A549 (cell line): ENCODE data around the gene TMEM165. TPM values are rescaled to one million over a fixed set of nuclear protein-coding genes. Genes with fewer than 3 reads are reported as not detected.

ENCODE experiments used
- ATAC-seq, 2 experiments: fragments of 200-7000 bp in 1 of 2; fragments of >200 bp in 1 of 2; cut with Nextera tagmentation in 1 of 2; cut with Tn5 transposase in 1 of 2; 3 replicates each; pipeline versions ENCODE4 v1.8.0 to v1.9.1; 2018 to 2020; ENCODE audit warnings: mild to moderate bottlenecking in 1 of 2, moderate library complexity in 1 of 2
- CTCF ChIA-PET: fragments of 300-600 bp; sonication (Branson Sonifier 250); formaldehyde crosslinking; extraction: SDS; loops from one replicate; lab custom pipeline; 2021; ENCODE audit warnings: antibody characterized with exemption, inconsistent platforms; lab: Yijun Ruan, JAX
- POLR2A ChIA-PET: fragments of 350-600 bp; formaldehyde crosslinking; extraction: SDS; loops from one replicate; lab custom pipeline; 2021; ENCODE audit warnings: antibody characterized with exemption, inconsistent platforms; lab: Yijun Ruan, JAX
- DNase-seq, 2 experiments: peaks; one replicate each; pipeline versions ENCODE4 v3.0.0 to v3.0.0-alpha.2; 2011 to 2016; ENCODE audit warnings: low read depth in 1 of 2, low spot score in 1 of 2
- FAIRE-seq: peaks from 2 replicates; lab custom pipeline; 2011; peaks lifted over from hg19 to GRCh38; lab: Jason Lieb, UNC
- H3K27ac ChIP-seq, 2 experiments: fragments of >200 bp; sonication (Bioruptor Twin); formaldehyde crosslinking; 3 replicates each; pipeline ENCODE4 v1.5.1; 2016 to 2017
- H3K4me1 ChIP-seq: fragments of >200 bp; sonication (Bioruptor Twin); formaldehyde crosslinking; 3 replicates; pipeline ENCODE4 v1.6.1; 2016
- H3K4me2 ChIP-seq: fragments of >200 bp; sonication (Bioruptor Twin); formaldehyde crosslinking; 3 replicates; pipeline ENCODE4 v1.6.1; 2016
- H3K4me3 ChIP-seq: fragments of >200 bp; sonication (Bioruptor Twin); formaldehyde crosslinking; 3 replicates; pipeline ENCODE4 v1.5.1; 2016
- H3K9me3 ChIP-seq: fragments of >200 bp; sonication (Bioruptor Twin); formaldehyde crosslinking; 3 replicates; pipeline ENCODE4 v1.6.1; 2016
- CBX2 ChIP-seq: fragments of 200-600 bp; sonication (generic); IDR thresholded peaks from 2 replicates; pipeline ENCODE4 v1.6.1; 2016; ENCODE audit warnings: low read depth, mild to moderate bottlenecking, borderline replicate concordance
- CHD2 ChIP-seq: fragments of 150-350 bp; IDR thresholded peaks from 2 replicates; pipeline ENCODE4 v1.6.1; 2014; ENCODE audit warnings: low read length; ENCODE audit not compliant: partially characterized antibody
- CHD4 ChIP-seq: fragments of 200-600 bp; sonication (generic); IDR thresholded peaks from 2 replicates; pipeline ENCODE4 v1.6.1; 2016; ENCODE audit warnings: antibody characterized with exemption, mild to moderate bottlenecking, borderline replicate concordance
- EHF ChIP-seq: fragments of 250-450 bp; sonication (Bioruptor Pico); IDR thresholded peaks from 2 replicates; pipeline ENCODE4 v1.5.0; 2020; ENCODE audit warnings: mild to moderate bottlenecking
- GATA3 ChIP-seq: IDR thresholded peaks from 2 replicates; pipeline ENCODE4 v1.6.1; 2012; ENCODE audit warnings: borderline replicate concordance
- HDAC2 ChIP-seq: fragments of 200-600 bp; sonication (generic); IDR thresholded peaks from 2 replicates; pipeline ENCODE4 v1.6.1; 2016
- HOXB5 ChIP-seq: fragments of 250-450 bp; sonication (Bioruptor Pico); IDR thresholded peaks from 2 replicates; pipeline ENCODE4 v1.5.0; 2020; ENCODE audit warnings: mild to moderate bottlenecking, moderate library complexity
- MAFK ChIP-seq: fragments of 450-650 bp; IDR thresholded peaks from 2 replicates; pipeline ENCODE4 v1.6.1; 2014; ENCODE audit not compliant: partially characterized antibody
- MAZ ChIP-seq: fragments of 150-350 bp; IDR thresholded peaks from 2 replicates; pipeline ENCODE4 v1.6.1; 2014; ENCODE audit warnings: antibody characterized with exemption, low read depth, low read length, borderline replicate concordance
- NPAS2 ChIP-seq: fragments of 250-450 bp; sonication (Bioruptor Pico); IDR thresholded peaks from 2 replicates; pipeline ENCODE4 v1.8.0; 2022; ENCODE audit warnings: mild to moderate bottlenecking, moderate library complexity, borderline replicate concordance
- RARB ChIP-seq: fragments of 250-450 bp; sonication (Bioruptor Pico); IDR thresholded peaks from 2 replicates; pipeline ENCODE4 v1.8.0; 2021; ENCODE audit warnings: mild to moderate bottlenecking, moderate library complexity
- RNF2 ChIP-seq: fragments of 200-600 bp; sonication (generic); IDR thresholded peaks from 2 replicates; pipeline ENCODE4 v1.6.1; 2016; ENCODE audit warnings: low read depth, mild to moderate bottlenecking, antibody characterized with exemption, moderate library complexity, borderline replicate concordance
- SMC3 ChIP-seq: fragments of >200 bp; sonication (Bioruptor Twin); formaldehyde crosslinking; IDR thresholded peaks from 3 replicates; pipeline ENCODE4 v1.6.1; 2018; ENCODE audit warnings: inconsistent platforms
- SREBF2 ChIP-seq: fragments of 450-650 bp; IDR thresholded peaks from 2 replicates; pipeline ENCODE4 v1.6.1; 2014; ENCODE audit warnings: mild to moderate bottlenecking, moderate library complexity
- TFCP2L1 ChIP-seq: fragments of 250-450 bp; sonication (Bioruptor Pico); IDR thresholded peaks from 2 replicates; pipeline ENCODE4 v1.5.0; 2021; ENCODE audit warnings: mild to moderate bottlenecking
- TP53 ChIP-seq: fragments of 250-450 bp; sonication (Bioruptor Pico); IDR thresholded peaks from 2 replicates; pipeline ENCODE4 v1.5.0; 2021; ENCODE audit warnings: mild to moderate bottlenecking, moderate library complexity
- ZSCAN20 ChIP-seq: fragments of 250-450 bp; sonication (Bioruptor Pico); IDR thresholded peaks from 2 replicates; pipeline ENCODE4 v1.8.0; 2022; ENCODE audit warnings: mild to moderate bottlenecking, moderate library complexity
- WGBS: methylation state at CpG from one replicate; pipeline ENCODE4 v1.1.6; 2017; ENCODE audit errors: missing lambda C conversion rate; 5-methylcytosine and 5-hydroxymethylcytosine counted together
- polyA plus RNA-seq, 4 experiments: library from polyadenylated mRNA; depleted of rRNA in 3 of 4; stranded (reverse); fragments of >200 nt; fragmentation: RNase III in 1 of 4; extraction: RNeasy Plus Mini Kit Qiagen cat#74134 plus additional on column Dnase treatment in 1 of 4; gene quantifications; 2 replicates in 3 of 4; 3 replicates in 1 of 4; pipeline ENCODE4 v1.2.3, GENCODE V29; 2011 to 2017
- TF ChIP-seq, protein P1 (sequence below): IDR thresholded peaks from 2 replicates; pipeline ENCODE4 v1.6.1; 2012
- TF ChIP-seq, protein P2 (sequence below): IDR thresholded peaks from 2 replicates; pipeline ENCODE4 v1.6.1; 2012; ENCODE audit warnings: low read depth, borderline replicate concordance
- TF ChIP-seq, protein P3 (sequence below): fragments of 450-650 bp; IDR thresholded peaks from 2 replicates; pipeline ENCODE4 v1.6.1; 2014; ENCODE audit warnings: antibody characterized with exemption
- TF ChIP-seq, protein P4 (sequence below): fragments of 250-450 bp; sonication (Bioruptor Pico); IDR thresholded peaks from 2 replicates; pipeline ENCODE4 v1.5.0; 2020; ENCODE audit warnings: low read depth, mild to moderate bottlenecking, moderate library complexity
- TF ChIP-seq, protein P5 (sequence below): fragments of >200 bp; sonication (Bioruptor Twin); formaldehyde crosslinking; IDR thresholded peaks from 3 replicates; pipeline ENCODE4 v1.5.1; 2016

Gene TMEM165
- polyA plus RNA-seq, 2 of the 4 experiments (the other 2 are of a cell fraction): 52.6 to 83.5 TPM

DNA sequence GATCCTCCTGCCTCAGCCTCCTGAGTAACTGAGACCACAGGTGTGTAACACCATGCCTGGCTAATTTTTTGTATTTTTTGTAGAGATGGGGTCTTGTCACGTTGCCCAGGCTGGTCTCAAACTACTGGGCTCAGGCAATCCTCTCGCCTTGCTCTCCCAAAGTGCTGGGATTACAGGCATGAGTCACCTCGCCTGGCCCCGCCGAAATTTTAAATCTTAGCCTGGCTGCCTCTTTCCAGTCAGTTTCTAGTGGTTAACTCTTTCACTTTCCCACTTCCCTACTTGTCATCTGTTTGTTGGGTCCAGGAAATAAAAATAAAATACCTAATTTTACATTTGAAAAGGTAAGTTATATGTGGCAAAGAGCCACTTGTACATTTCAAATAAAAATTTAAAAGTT, 62.4 kb downstream of the TMEM165 start:
- Histone ChIP-seq H3K4me3 (no peak overlapping the region), H3K27ac (no peak overlapping the region)
- TF ChIP-seq EHF (CRISPR knock-in tag) (no peak), MAFK (no peak), CHD4 (no peak), TP53 (CRISPR knock-in tag) (no peak), NPAS2 (CRISPR knock-in tag) (no peak)
- TF ChIP-seq, protein P1, sequence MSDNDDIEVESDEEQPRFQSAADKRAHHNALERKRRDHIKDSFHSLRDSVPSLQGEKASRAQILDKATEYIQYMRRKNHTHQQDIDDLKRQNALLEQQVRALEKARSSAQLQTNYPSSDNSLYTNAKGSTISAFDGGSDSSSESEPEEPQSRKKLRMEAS: no peak
- TF ChIP-seq, all 56 proteins: peak for 0
- Histone ChIP-seq H3K9me3 (no peaks in the 10 kb centered on the region), H3K4me2 (no peak overlapping the region), H3K4me1 (no peaks in the 10 kb centered on the region)
- FAIRE-seq (no peak), DNase-seq (no peak), ATAC-seq (no peak)
- ChIA-PET CTCF (no interaction called here), POLR2A (no interaction called here)
- WGBS: 82% methylated on average over 5 of the region's 5 CpGs

DNA sequence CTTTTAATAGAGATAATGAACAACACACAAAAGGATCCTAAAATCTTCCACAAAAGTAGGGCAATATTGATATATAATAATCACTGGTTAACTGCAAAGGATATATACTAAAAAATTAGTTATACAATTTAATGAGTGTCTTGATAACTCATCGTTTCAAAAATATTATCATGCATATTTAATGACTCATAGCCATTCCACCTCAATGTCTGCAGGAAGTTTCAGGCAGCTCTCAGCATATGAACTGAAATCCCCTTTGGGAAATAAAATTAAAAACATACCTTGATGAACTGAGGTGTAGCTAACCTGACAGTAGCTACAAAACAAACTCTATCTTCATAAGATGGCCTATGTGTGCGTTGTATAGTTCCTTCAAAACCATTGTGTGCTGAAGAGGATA, 62.9 kb downstream of the TMEM165 start:
- ChIA-PET POLR2A (no interaction called here), CTCF (no interaction called here)
- Histone ChIP-seq H3K4me1 (no peaks in the 10 kb centered on the region), H3K9me3 (no peaks in the 10 kb centered on the region), H3K27ac (no peak overlapping the region), H3K4me2 (no peak overlapping the region), H3K4me3 (no peak overlapping the region)
- FAIRE-seq (no peak), DNase-seq (no peak), ATAC-seq (no peak)
- WGBS: 58% methylated on average over 2 of the region's 2 CpGs
- TF ChIP-seq MAZ: no peak
- TF ChIP-seq, protein P2, sequence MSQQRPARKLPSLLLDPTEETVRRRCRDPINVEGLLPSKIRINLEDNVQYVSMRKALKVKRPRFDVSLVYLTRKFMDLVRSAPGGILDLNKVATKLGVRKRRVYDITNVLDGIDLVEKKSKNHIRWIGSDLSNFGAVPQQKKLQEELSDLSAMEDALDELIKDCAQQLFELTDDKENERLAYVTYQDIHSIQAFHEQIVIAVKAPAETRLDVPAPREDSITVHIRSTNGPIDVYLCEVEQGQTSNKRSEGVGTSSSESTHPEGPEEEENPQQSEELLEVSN: no peak
- TF ChIP-seq RARB: no peak
- no peak for TF ChIP-seq HOXB5 (CRISPR knock-in tag)
- TF ChIP-seq, protein P3, sequence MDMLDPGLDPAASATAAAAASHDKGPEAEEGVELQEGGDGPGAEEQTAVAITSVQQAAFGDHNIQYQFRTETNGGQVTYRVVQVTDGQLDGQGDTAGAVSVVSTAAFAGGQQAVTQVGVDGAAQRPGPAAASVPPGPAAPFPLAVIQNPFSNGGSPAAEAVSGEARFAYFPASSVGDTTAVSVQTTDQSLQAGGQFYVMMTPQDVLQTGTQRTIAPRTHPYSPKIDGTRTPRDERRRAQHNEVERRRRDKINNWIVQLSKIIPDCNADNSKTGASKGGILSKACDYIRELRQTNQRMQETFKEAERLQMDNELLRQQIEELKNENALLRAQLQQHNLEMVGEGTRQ: no peak
- TF ChIP-seq CHD2: no peak
- TF ChIP-seq CBX2: no peak
- TF ChIP-seq SMC3: no peak
- TF ChIP-seq, protein P4, sequence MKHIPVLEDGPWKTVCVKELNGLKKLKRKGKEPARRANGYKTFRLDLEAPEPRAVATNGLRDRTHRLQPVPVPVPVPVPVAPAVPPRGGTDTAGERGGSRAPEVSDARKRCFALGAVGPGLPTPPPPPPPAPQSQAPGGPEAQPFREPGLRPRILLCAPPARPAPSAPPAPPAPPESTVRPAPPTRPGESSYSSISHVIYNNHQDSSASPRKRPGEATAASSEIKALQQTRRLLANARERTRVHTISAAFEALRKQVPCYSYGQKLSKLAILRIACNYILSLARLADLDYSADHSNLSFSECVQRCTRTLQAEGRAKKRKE: no peak
- no peak for TF ChIP-seq TP53 (CRISPR knock-in tag)
- TF ChIP-seq TFCP2L1: no peak
- TF ChIP-seq HDAC2: no peak
- TF ChIP-seq, protein P5, sequence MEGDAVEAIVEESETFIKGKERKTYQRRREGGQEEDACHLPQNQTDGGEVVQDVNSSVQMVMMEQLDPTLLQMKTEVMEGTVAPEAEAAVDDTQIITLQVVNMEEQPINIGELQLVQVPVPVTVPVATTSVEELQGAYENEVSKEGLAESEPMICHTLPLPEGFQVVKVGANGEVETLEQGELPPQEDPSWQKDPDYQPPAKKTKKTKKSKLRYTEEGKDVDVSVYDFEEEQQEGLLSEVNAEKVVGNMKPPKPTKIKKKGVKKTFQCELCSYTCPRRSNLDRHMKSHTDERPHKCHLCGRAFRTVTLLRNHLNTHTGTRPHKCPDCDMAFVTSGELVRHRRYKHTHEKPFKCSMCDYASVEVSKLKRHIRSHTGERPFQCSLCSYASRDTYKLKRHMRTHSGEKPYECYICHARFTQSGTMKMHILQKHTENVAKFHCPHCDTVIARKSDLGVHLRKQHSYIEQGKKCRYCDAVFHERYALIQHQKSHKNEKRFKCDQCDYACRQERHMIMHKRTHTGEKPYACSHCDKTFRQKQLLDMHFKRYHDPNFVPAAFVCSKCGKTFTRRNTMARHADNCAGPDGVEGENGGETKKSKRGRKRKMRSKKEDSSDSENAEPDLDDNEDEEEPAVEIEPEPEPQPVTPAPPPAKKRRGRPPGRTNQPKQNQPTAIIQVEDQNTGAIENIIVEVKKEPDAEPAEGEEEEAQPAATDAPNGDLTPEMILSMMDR: no peak
- TF ChIP-seq, protein P1: no peak
- TF ChIP-seq SREBF2: no peak
- TF ChIP-seq ZSCAN20 (CRISPR knock-in tag): no peak
- TF ChIP-seq RNF2: no peak
- TF ChIP-seq GATA3: no peak
